ENCODE measurements around the gene TMEFF1. TPM values are rescaled to one million over a fixed set of nuclear protein-coding genes. Genes with fewer than 3 reads are reported as not detected.

TMEFF1 gene
- polyA plus RNA-seq, 1 donor (not counting 4 experiments of a cell fraction or from before 2014, with no cell fraction given) = not detected

DNA sequence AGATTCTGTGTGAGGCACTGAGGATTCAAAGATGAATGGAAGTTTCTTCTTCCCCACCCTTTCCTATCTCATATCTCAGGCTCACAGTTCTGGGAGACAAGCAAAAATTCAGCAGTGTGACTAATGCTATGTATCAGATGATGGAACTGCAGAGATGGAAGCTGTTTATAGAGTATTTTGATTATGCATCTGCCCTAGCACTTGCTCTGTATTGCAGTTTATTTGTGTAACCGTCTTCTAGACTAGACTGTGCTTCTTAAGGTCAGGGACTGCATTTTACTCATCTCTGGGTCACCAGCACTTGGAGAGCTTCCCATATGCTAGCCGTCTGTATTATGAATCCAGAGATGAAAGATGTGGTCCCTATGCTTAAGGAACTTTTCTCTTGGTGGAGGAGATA, 117.5 kb downstream of the TMEFF1 start:
- H3K27ac ChIP-seq (ENCODE audit: control insufficient read depth, insufficient read depth, low read length) = no peak overlapping the region
- H2AFZ ChIP-seq (ENCODE audit: control insufficient read depth, low read length) = no peak overlapping the region
- no peaks in the 10 kb centered on the region for H3K27me3 ChIP-seq (ENCODE audit: control insufficient read depth, extremely low read depth, insufficient read depth, low read length)
- no peaks in the 10 kb centered on the region for H3K9me1 ChIP-seq (ENCODE audit: control insufficient read depth, extremely low read depth, insufficient read depth, low read length)
- no peak overlapping the region for H3K4me3 ChIP-seq (ENCODE audit: control insufficient read depth in 2 of 3, extremely low read depth in 1 of 3, insufficient read depth in 2 of 3, low read depth in 1 of 3, low read length in 3 of 3)
- no peak overlapping the region for H3K4me2 ChIP-seq (ENCODE audit: control insufficient read depth, extremely low read depth, insufficient read depth, low read depth, low read length)
- no peak for FAIRE-seq
- no peak overlapping the region for H3K9ac ChIP-seq (ENCODE audit: control insufficient read depth, extremely low read depth, insufficient read depth, low read length)
- H3K9me3 ChIP-seq (ENCODE audit: control insufficient read depth, low read depth, low read length) = no peaks in the 10 kb centered on the region
- no peak for TF ChIP-seq EZH2 (IDR thresholded peaks at IDR 0.05; ENCODE audit: low read length)
- TF ChIP-seq, protein P1, sequence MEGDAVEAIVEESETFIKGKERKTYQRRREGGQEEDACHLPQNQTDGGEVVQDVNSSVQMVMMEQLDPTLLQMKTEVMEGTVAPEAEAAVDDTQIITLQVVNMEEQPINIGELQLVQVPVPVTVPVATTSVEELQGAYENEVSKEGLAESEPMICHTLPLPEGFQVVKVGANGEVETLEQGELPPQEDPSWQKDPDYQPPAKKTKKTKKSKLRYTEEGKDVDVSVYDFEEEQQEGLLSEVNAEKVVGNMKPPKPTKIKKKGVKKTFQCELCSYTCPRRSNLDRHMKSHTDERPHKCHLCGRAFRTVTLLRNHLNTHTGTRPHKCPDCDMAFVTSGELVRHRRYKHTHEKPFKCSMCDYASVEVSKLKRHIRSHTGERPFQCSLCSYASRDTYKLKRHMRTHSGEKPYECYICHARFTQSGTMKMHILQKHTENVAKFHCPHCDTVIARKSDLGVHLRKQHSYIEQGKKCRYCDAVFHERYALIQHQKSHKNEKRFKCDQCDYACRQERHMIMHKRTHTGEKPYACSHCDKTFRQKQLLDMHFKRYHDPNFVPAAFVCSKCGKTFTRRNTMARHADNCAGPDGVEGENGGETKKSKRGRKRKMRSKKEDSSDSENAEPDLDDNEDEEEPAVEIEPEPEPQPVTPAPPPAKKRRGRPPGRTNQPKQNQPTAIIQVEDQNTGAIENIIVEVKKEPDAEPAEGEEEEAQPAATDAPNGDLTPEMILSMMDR (optimal IDR thresholded peaks at IDR 0.05 in 1 of 3, IDR thresholded peaks at IDR 0.05 in 1 of 3, conservative IDR thresholded peaks at IDR 0.05 in 1 of 3; ENCODE audit: extremely low read depth in 1 of 3, insufficient read depth in 2 of 3, low read length in 3 of 3) = no peak
- H3K36me3 ChIP-seq (ENCODE audit: control insufficient read depth in 2 of 2, extremely low read depth in 1 of 2, insufficient read depth in 2 of 2, low read length in 2 of 2) = no peaks in the 10 kb centered on the region
- H3K79me2 ChIP-seq (ENCODE audit: control insufficient read depth, insufficient read depth, low read length) = no peaks in the 10 kb centered on the region
- dilution Hi-C loops (cut with MboI; ENCODE audit: extremely low pct_ligation_motif_present, low sequenced_read_pairs) = loop anchor here (25.0 kb wide), 1 partner anchor 278 kb away; no protein-coding TSS in a partner anchor
- H3K4me1 ChIP-seq (ENCODE audit: control insufficient read depth, extremely low read depth, insufficient read depth, low read length) = peaks cover 9% of the 10 kb centered on the region
- no peak for DNase-seq (ENCODE audit: low read depth, low spot score)
- no peaks in the 10 kb centered on the region for H4K20me1 ChIP-seq (ENCODE audit: control insufficient read depth, extremely low read depth, insufficient read depth, low read length)

- Histone ChIP-seq H3K27me3 (ENCODE audit: control insufficient read depth, extremely low read depth, insufficient read depth, low read length) (no peaks in the 10 kb centered on the region), H3K9me3 (ENCODE audit: control insufficient read depth, low read depth, low read length) (no peaks in the 10 kb centered on the region), H4K20me1 (ENCODE audit: control insufficient read depth, extremely low read depth, insufficient read depth, low read length) (no peaks in the 10 kb centered on the region), H3K9ac (ENCODE audit: control insufficient read depth, extremely low read depth, insufficient read depth, low read length) (no peak overlapping the region), H3K4me1 (ENCODE audit: control insufficient read depth, extremely low read depth, insufficient read depth, low read length) (peaks cover 9% of the 10 kb centered on the region), H3K4me2 (ENCODE audit: control insufficient read depth, extremely low read depth, insufficient read depth, low read depth, low read length) (no peak overlapping the region), H3K4me3 (ENCODE audit: control insufficient read depth in 2 of 3, extremely low read depth in 1 of 3, insufficient read depth in 2 of 3, low read depth in 1 of 3, low read length in 3 of 3) (no peak overlapping the region), H2AFZ (ENCODE audit: control insufficient read depth, low read length) (no peak overlapping the region), H3K27ac (ENCODE audit: control insufficient read depth, insufficient read depth, low read length) (no peak overlapping the region), H3K36me3 (ENCODE audit: control insufficient read depth in 2 of 2, extremely low read depth in 1 of 2, insufficient read depth in 2 of 2, low read length in 2 of 2) (no peaks in the 10 kb centered on the region), H3K79me2 (ENCODE audit: control insufficient read depth, insufficient read depth, low read length) (no peaks in the 10 kb centered on the region), H3K9me1 (ENCODE audit: control insufficient read depth, extremely low read depth, insufficient read depth, low read length) (no peaks in the 10 kb centered on the region)
- FAIRE-seq (no peak), DNase-seq (ENCODE audit: low read depth, low spot score) (no peak)
- TF ChIP-seq EZH2 (IDR thresholded peaks at IDR 0.05; ENCODE audit: low read length) = no peak
- TF ChIP-seq, protein P1 (optimal IDR thresholded peaks at IDR 0.05 in 1 of 3, IDR thresholded peaks at IDR 0.05 in 1 of 3, conservative IDR thresholded peaks at IDR 0.05 in 1 of 3; ENCODE audit: extremely low read depth in 1 of 3, insufficient read depth in 2 of 3, low read length in 3 of 3) = no peak
- dilution Hi-C loops (cut with MboI; ENCODE audit: extremely low pct_ligation_motif_present, low sequenced_read_pairs) = loop anchor here (25.0 kb wide), 1 partner anchor 279 kb away; no protein-coding TSS in a partner anchor
Measured at GRCh38 chr9:100591139-100591538, 118.2 kb downstream of the TMEFF1 start.
